Heart right ventricle (tissue), 16 donors: ENCODE results near the gene DNASE1L1. TPM values are rescaled to one million over a fixed set of nuclear protein-coding genes. Genes with fewer than 3 reads are reported as not detected.

ENCODE experiments used
- ATAC-seq, 8 donors: fragments of 200-7000 bp; cut with Tn5 transposase; one replicate each; pipeline ENCODE4 v1.9.1; 2020; ENCODE audit warnings: mild to moderate bottlenecking in 8 of 8, moderate library complexity in 8 of 8, moderate number of reproducible peaks in 1 of 8
- DNase-seq, 2 donors: peaks; one replicate each; pipeline ENCODE4 v3.0.0-alpha.2; 2020
- H3K27ac ChIP-seq, 10 donors: fragments of 200-600 bp; sonication (generic) in 2 of 10; one replicate each; pipeline versions ENCODE4 v1.5.0 to v1.8.0; 2020 to 2022; ENCODE audit warnings: mild to moderate bottlenecking in 3 of 10
- H3K27me3 ChIP-seq, 7 donors: fragments of 200-600 bp; one replicate each; pipeline ENCODE4 v1.8.0; 2021 to 2022; ENCODE audit warnings: mild to moderate bottlenecking in 2 of 7
- H3K36me3 ChIP-seq, 9 donors: fragments of 200-600 bp; sonication (generic) in 1 of 9; one replicate each; pipeline versions ENCODE4 v1.5.0 to v1.8.0; 2020 to 2022; ENCODE audit warnings: mild to moderate bottlenecking in 2 of 9
- H3K4me1 ChIP-seq, 9 donors: fragments of 200-600 bp; sonication (generic) in 1 of 9; one replicate each; pipeline versions ENCODE4 v1.5.0 to v1.8.0; 2020 to 2022; ENCODE audit warnings: mild to moderate bottlenecking in 4 of 9
- H3K4me3 ChIP-seq, 10 donors: fragments of 200-600 bp; sonication (generic) in 2 of 10; one replicate each; pipeline versions ENCODE4 v1.5.0 to v1.8.0; 2020 to 2022; ENCODE audit warnings: mild to moderate bottlenecking in 7 of 10, moderate library complexity in 2 of 10
- H3K9me3 ChIP-seq, 11 donors: fragments of 200-600 bp in 10 of 11; sonication (generic) in 2 of 11; one replicate each; pipeline versions ENCODE4 v1.5.0 to v1.8.0; 2013 to 2022; ENCODE audit warnings: mild to moderate bottlenecking in 2 of 11, control low read depth in 1 of 11, moderate library complexity in 1 of 11
- CTCF ChIP-seq, 9 donors: fragments of 200-600 bp; sonication (generic) in 2 of 9; IDR thresholded peaks; one replicate each; pipeline versions ENCODE4 v1.5.0 to v1.8.0; 2021 to 2022; ENCODE audit warnings: antibody characterized with exemption in 9 of 9, mild to moderate bottlenecking in 5 of 9, moderate library complexity in 1 of 9
- WGBS, 2 donors: extraction: QIAGEN DNeasy Blood & Tissue Kit; methylation state at CpG; one replicate each; pipeline ENCODE4 v1.1.7; 2013; ENCODE audit warnings: inconsistent platforms in 1 of 2; 5-methylcytosine and 5-hydroxymethylcytosine counted together
- intact Hi-C, 10 donors: fragments of 100-400 bp; cut with DNase I; formaldehyde crosslinking; loops; one replicate each; pipeline versions ENCODE4 v1.11.1 to v1.14.2; 2022
- polyA plus RNA-seq, 2 donors: library from polyadenylated mRNA; stranded (reverse); fragments of 200-250 nt; gene quantifications; one replicate each; pipeline ENCODE4 v1.2.3, GENCODE V29; 2013
- total RNA-seq, 10 donors: library from RNA; stranded (reverse); fragmentation: NEBNext Ultra II Directional in 3 of 10; extraction: Animal tissue kit (Norgen Biotek cat#: 25700) in 3 of 10; gene quantifications; one replicate each; pipeline versions ENCODE4 v1.2.1 to v1.2.4, GENCODE V29; 2021 to 2023
- donor health status: Arrhythmogenic right ventricular cardiomyopathy.
- donor health status: ischemic (EF 13 %, LVEDD 7.1; RV severe dilation, severe dysfunction).
- donor health status: healthy with polysubstance abuse.
- donor health status: DM: no; HTN: yes; CAD: no.
- donor health status: DM: no; HTN: no; CAD: no.
- donor health status: ischemic (EF 25% LVEDD 6.9; RV normal size, moderate dysfunction).
- donor health status: ischemic (EF 25% LVEDD 5.7; RV mildly dilated, moderate dysfunction).
- donor health status: healthy.
- donor health status: DM: yes; HTN: yes; CAD: no.
- donor health status: Ischemic cardiomyopathy.
- donor health status: ischemic (EF 35%, LVEDD 5.7; RV mildly dilated, moderate dysfunction).
- donor health status: nonischemic (EF 11% LVEDD 7.7; RV severe dilation, severe dysfunction).
- donor health status: DM: yes; HTN: yes; CAD: no.
- donor health status: PGD.
- donor health status: ischemic (EF 29% LVEDD 5.4; RV normal size, mild dysfunction).
- donor health status: nonischemic (EF 23%, LVEDD 6.1; RV moderate dilation, normal function).

The DNASE1L1 gene
- total and polyA plus RNA-seq, 12 donors = 27.2 to 57.1 (median 46.9) TPM

DNA sequence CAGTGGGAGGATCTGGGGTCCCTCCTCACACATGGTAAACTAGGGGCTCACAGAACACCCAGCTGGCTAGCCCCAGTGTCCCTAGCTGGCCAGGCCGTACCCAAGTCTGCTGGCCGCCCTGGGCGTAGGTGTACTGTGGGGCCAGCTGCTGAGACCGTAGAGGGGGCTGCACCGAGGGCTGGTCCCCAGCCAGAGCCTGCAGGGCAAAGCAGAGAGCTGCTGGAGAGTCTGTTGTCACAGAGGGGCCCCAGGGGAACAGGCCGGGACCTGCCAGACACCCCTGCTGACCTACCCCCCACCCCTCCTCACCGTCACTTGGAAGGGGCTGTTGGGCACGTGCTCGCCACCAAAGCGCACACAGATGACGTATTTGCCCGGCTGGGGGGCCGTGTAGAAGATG lies 54.5 kb downstream of the DNASE1L1 start:
- H3K4me1 ChIP-seq = peaks cover 0 to 29% (median 6%) of the 10 kb centered on the region in 9 donors
- no peak for DNase-seq
- 75 to 81% methylated on average over 6 to 13 of the region's 13 CpGs for WGBS, 2 donors
- H3K9me3 ChIP-seq = no peaks in the 10 kb centered on the region
- H3K27me3 ChIP-seq = no peaks in the 10 kb centered on the region
- H3K27ac ChIP-seq = no peak overlapping the region
- H3K36me3 ChIP-seq = peaks cover 0 to 100% (median 49%) of the 10 kb centered on the region in 9 donors
- TF ChIP-seq CTCF (IDR thresholded peaks at IDR 0.05) = no peak
- ATAC-seq = no peak
- no peak overlapping the region for H3K4me3 ChIP-seq
- intact Hi-C loops = no loop called here

GRCh38 chrX:154354013-154354412 lies 55.0 kb downstream of the DNASE1L1 start:
- Histone ChIP-seq H3K9me3 (no peaks in the 10 kb centered on the region), H3K36me3 (peaks cover 0 to 100% (median 50%) of the 10 kb centered on the region in 9 donors), H3K4me3 (no peak overlapping the region), H3K27ac (no peak overlapping the region), H3K27me3 (no peaks in the 10 kb centered on the region), H3K4me1 (peaks cover 0 to 29% (median 6%) of the 10 kb centered on the region in 9 donors)
- 68% methylated on average over 14 of the region's 14 CpGs for WGBS, 2 donors
- DNase-seq (no peak), ATAC-seq (no peak)
- intact Hi-C loops = no loop called here
- TF ChIP-seq CTCF (IDR thresholded peaks at IDR 0.05) = no peak

DNA sequence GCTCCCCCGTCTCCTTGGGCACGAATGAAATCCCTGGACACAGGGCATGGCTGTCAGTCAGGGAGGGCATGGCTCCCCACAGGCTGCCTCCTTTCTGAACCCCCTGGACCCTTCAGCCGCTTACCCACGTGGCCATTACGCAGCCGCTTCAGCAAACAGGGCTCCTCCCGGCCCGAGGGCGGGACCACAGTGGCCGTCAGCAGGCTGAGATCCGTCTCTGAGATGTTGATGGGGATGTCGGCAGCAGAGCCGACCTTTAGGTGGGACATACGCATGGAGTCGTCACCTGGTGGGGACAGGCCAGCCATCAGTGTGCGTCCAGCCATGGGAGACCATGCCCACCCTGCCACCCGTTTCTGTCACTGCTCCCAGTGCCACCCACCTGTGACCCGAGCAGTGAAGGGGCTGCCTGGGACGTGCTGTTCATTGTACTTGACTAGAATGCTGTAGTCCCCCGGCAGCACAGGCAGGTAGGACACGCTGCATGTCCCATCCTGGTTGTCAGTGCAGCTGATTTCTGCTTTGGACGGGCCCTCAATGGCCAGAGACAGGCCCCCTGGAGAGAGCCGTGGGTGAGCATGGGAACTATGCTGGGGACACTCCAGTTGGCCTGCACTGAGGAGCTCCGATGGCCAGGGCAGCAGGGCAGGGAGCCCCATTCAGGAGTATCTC lies 55.7 kb downstream of the DNASE1L1 start:
- no peak for DNase-seq
- H3K27me3 ChIP-seq = no peaks in the 10 kb centered on the region
- no peak for ATAC-seq
- WGBS, 2 donors = 76% methylated on average over 17 to 24 of the region's 24 CpGs
- no peak for TF ChIP-seq CTCF (IDR thresholded peaks at IDR 0.05)
- H3K4me1 ChIP-seq = peaks cover 0 to 31% (median 6%) of the 10 kb centered on the region in 9 donors
- peaks cover 0 to 100% (median 43%) of the 10 kb centered on the region in 9 donors for H3K36me3 ChIP-seq
- no peak overlapping the region for H3K27ac ChIP-seq
- intact Hi-C loops = no loop called here
- H3K4me3 ChIP-seq = no peak overlapping the region
- no peaks in the 10 kb centered on the region for H3K9me3 ChIP-seq

GRCh38 chrX:154352466-154352865 lies 56.6 kb downstream of the DNASE1L1 start:
- Histone ChIP-seq H3K27ac (peak overlapping the region in 1 of 10 donors; percentile 56), H3K27me3 (no peaks in the 10 kb centered on the region), H3K4me1 (peaks cover 0 to 32% (median 3%) of the 10 kb centered on the region in 9 donors), H3K4me3 (no peak overlapping the region), H3K9me3 (no peaks in the 10 kb centered on the region), H3K36me3 (peaks cover 0 to 94% (median 34%) of the 10 kb centered on the region in 9 donors)
- no peak for TF ChIP-seq CTCF (IDR thresholded peaks at IDR 0.05)
- DNase-seq = no peak
- intact Hi-C loops = no loop called here
- 74% methylated on average over 13 of the region's 13 CpGs for WGBS, 2 donors
- ATAC-seq = no peak
